Choroid plexus epithelial cell (primary cell): Measurements from ENCODE around the gene NPTX1.
A peak's percentile ranks its signal among the peaks of the same experiment; 100 is the strongest.

ENCODE experiments used
- DNase-seq: peaks from one replicate; pipeline ENCODE4 v3.0.0-alpha.2; 2010; ENCODE audit warnings: low read depth
- H3K4me3 ChIP-seq: 2 replicates; pipeline ENCODE4 v1.5.1; 2011; ENCODE audit warnings: low read depth, mild to moderate bottlenecking, control low read depth, low read length, moderate library complexity
- TF ChIP-seq, protein P1 (sequence below): conservative IDR thresholded peaks from 2 replicates; pipeline ENCODE4 v1.5.1; 2011; ENCODE audit warnings: low read depth, mild to moderate bottlenecking, control low read depth, inconsistent platforms, low read length, moderate library complexity

The NPTX1 gene

DNA sequence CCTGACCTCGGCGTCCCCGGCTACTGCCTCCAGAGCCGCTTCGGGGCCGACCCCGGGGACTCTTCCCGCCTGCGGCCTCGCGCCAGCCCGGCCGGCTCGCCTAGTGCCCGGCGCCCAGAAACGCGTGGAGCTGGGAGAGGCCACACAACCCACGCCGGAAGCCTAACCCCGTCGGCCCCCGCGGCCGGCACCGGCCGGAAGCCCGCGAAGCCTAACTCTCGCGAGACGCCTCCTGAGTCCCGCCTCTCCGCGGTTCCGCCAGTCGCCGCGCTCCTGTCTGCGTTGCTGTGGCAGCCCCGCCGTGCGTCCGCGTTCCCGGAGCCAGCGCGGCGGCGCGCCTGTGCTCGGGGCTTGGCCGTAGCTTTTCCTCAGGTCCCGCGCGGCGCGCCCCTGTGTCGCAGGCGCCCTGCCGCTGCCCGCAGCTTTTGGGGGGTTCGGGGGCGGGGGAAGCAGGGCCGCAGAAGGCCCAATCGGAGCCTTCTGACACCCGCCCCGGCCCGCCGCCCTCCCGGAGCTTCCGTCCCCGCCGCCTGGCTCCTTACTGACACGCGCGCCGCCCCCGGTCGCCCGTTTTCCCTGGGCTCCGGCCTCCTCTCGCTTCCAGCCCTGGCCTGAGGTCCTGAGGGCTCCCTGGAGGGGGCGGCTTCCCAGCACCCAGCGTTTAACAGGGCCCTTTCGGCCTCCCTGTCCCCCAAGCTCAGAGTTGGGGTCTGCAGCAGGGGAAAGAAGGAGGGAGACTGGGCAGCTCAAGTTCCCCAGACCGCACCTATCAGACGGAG is 21.7 kb downstream of the NPTX1 start:
- TF ChIP-seq, protein P1, sequence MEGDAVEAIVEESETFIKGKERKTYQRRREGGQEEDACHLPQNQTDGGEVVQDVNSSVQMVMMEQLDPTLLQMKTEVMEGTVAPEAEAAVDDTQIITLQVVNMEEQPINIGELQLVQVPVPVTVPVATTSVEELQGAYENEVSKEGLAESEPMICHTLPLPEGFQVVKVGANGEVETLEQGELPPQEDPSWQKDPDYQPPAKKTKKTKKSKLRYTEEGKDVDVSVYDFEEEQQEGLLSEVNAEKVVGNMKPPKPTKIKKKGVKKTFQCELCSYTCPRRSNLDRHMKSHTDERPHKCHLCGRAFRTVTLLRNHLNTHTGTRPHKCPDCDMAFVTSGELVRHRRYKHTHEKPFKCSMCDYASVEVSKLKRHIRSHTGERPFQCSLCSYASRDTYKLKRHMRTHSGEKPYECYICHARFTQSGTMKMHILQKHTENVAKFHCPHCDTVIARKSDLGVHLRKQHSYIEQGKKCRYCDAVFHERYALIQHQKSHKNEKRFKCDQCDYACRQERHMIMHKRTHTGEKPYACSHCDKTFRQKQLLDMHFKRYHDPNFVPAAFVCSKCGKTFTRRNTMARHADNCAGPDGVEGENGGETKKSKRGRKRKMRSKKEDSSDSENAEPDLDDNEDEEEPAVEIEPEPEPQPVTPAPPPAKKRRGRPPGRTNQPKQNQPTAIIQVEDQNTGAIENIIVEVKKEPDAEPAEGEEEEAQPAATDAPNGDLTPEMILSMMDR = no peak
- peak overlapping the region; percentile 77 for H3K4me3 ChIP-seq
- peak; percentile 98 for DNase-seq

DNA sequence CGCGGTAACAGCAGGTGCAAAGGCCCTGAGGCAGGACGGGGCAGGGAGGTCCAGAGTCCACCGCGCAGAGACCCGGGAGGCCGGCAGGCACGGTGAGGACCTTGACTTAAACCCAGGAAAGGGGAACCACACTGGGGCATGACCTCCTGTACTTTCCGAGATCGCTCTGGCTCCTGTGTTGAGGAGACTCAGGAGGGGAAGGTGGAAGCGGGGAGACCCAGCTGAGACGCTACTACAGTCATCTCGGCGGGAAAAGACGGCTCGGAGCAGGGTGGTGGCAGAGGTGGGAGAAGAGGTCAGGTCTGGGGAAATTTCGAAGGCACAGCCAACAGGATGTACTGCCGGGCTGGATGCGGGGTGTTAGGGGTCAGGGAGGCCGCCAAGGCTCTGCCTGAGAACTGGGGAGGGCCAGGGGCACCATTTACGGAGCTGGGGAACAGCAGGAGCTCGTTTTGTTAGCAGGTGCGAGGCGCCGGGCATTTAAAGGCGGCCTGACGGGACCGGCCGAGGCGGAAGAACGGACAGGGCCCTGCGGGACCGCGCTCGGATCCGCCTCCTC is 22.3 kb downstream of the NPTX1 start:
- peak overlapping the region; percentile 77 for H3K4me3 ChIP-seq
- TF ChIP-seq, protein P1 = no peak
- DNase-seq = no peak

DNA sequence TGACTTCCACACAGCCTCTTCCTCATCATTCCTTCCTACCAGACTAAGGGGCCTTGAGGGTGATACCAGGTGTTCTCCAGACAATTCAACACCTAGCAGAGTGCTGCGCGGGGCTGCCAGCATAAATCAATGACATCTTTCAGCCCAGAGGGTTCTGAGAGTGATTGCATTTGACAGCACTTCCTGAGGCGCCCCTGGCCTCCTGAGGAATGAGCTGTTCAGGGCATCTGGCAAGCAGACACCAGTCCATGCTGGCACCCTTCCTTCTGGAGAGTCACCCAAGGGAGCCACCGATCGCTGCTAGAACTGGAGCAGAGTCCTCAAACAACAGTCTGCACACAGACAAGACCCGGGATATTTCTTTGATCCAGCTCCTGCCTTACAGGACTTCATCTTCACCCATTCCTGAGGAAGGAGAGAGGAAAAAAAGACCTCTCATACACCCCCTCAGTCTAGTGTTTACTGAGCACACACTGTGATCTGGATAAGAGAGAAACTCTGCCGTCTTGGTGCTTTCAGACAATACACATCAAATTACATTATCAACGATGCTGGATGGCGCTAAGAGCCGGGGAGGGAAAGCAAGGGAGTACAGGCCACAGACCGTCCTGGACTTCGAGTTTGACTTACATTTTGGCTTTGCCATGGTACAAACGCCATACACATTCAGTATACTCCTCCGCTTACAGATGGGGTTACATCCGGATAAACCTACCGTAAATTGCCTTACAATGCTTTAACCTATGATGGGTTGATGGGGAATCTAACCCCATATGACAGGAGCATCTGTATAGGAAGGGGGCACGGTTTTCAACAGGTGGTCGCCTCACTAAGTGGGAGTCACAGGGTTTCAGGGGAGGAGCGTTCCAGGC is 23.0 kb downstream of the NPTX1 start:
- H3K4me3 ChIP-seq = peak overlapping the region; percentile 77
- no peak for DNase-seq

GRCh38 chr17:80452173-80452915 is 24.1 kb downstream of the NPTX1 start:
- no peak for DNase-seq
- TF ChIP-seq, protein P1 = no peak
- no peak overlapping the region for H3K4me3 ChIP-seq

More for the DNA sequence above, 23.0 kb downstream of the NPTX1 start:
- TF ChIP-seq, protein P1 = no peak

GRCh38 chr17:80451104-80451775 is 25.2 kb downstream of the NPTX1 start:
- TF ChIP-seq, protein P1 = no peak
- no peak overlapping the region for H3K4me3 ChIP-seq
- no peak for DNase-seq
